Activated CD4-positive, CD25-positive, alpha-beta regulatory T cell treated with anti-CD3 and anti-CD28 coated beads, Interleukin-2, amount 50 U/mL, for 16 hours (primary cell): ENCODE measurements around the gene C3AR1.
"Not testable (repeated sequence)": the region's sequence is repeated elsewhere in the genome, so short reads cannot be mapped to it uniquely, and the experiment has no call there.

Experiments used
- DNase-seq: peaks from one replicate; pipeline ENCODE4 v3.0.0-alpha.2; 2020; ENCODE audit warnings: low read depth, low spot score

C3AR1 gene

GRCh38 chr12:8065991-8066594 is at the start of gene C3AR1:
TSS of gene C3AR1 (minus strand) at chr12:8066359. CDS start at chr12:8060185, 6,174 bp downstream.
- no peak for DNase-seq

- not testable (repeated sequence) for DNase-seq
Measured at GRCh38 chr12:8113117-8113516, 47.0 kb upstream of the C3AR1 start.

GRCh38 chr12:8108808-8109398 is 42.7 kb upstream of the C3AR1 start:
- DNase-seq: peak; percentile 58

- no peak for DNase-seq
Measured at GRCh38 chr12:8099235-8099634, 33.1 kb upstream of the C3AR1 start.

GRCh38 chr12:8096281-8096915 is 30.2 kb upstream of the C3AR1 start:
- DNase-seq: no peak

- DNase-seq: no peak
Measured at GRCh38 chr12:8093291-8093690, 27.1 kb upstream of the C3AR1 start.

GRCh38 chr12:8089716-8090115 is 23.6 kb upstream of the C3AR1 start:
- DNase-seq: no peak

GRCh38 chr12:8089277-8089676 is 23.1 kb upstream of the C3AR1 start:
- not testable (repeated sequence) for DNase-seq

GRCh38 chr12:8088574-8088973 is 22.4 kb upstream of the C3AR1 start:
- no peak for DNase-seq

GRCh38 chr12:8087666-8088065 is 21.5 kb upstream of the C3AR1 start:
- DNase-seq: no peak

GRCh38 chr12:8084351-8084750 is 18.2 kb upstream of the C3AR1 start:
- not testable (repeated sequence) for DNase-seq

GRCh38 chr12:8082808-8083100 is 16.6 kb upstream of the C3AR1 start:
- no peak for DNase-seq

- DNase-seq: no peak
Measured at GRCh38 chr12:8081251-8081920, 15.2 kb upstream of the C3AR1 start.

- DNase-seq: no peak
Measured at GRCh38 chr12:8080120-8080519, 14.0 kb upstream of the C3AR1 start.

- DNase-seq: no peak
Measured at GRCh38 chr12:8078916-8079315, 12.8 kb upstream of the C3AR1 start.

GRCh38 chr12:8078398-8078797 is 12.2 kb upstream of the C3AR1 start:
- DNase-seq: no peak

- DNase-seq: no peak
Measured at GRCh38 chr12:8077207-8077606, 11.0 kb upstream of the C3AR1 start.

- no peak for DNase-seq
Measured at GRCh38 chr12:8076366-8076765, 10.2 kb upstream of the C3AR1 start.

GRCh38 chr12:8075935-8076334 is 9.8 kb upstream of the C3AR1 start:
- no peak for DNase-seq

GRCh38 chr12:8071820-8072219 is 5.7 kb upstream of the C3AR1 start:
- not testable (repeated sequence) for DNase-seq

GRCh38 chr12:8069582-8069981 is 3.4 kb upstream of the C3AR1 start:
- no peak for DNase-seq

- DNase-seq: no peak
Measured at GRCh38 chr12:8064131-8064530, 2.0 kb downstream of the C3AR1 start.

- DNase-seq: no peak
Measured at GRCh38 chr12:8058506-8058905, 7.7 kb downstream of the C3AR1 start.
